Parathyroid adenoma (tissue), 2 donors: ENCODE data around the gene NEU4.

Experiments
- H2AFZ ChIP-seq: fragments of 300-600 bp; sonication (generic); one replicate; pipeline ENCODE4 v1.7.0; 2017; ENCODE audit warnings: antibody characterized with exemption, mild to moderate bottlenecking
- H3K27ac ChIP-seq: fragments of 300-600 bp; sonication (generic); one replicate; pipeline ENCODE4 v1.7.0; 2017
- H3K27me3 ChIP-seq: fragments of 300-600 bp; sonication (generic); one replicate; pipeline ENCODE4 v1.7.0; 2017; ENCODE audit warnings: low read length; ENCODE audit not compliant: control insufficient read depth, insufficient read depth
- H3K36me3 ChIP-seq: fragments of 300-600 bp; sonication (generic); one replicate; pipeline ENCODE4 v1.7.0; 2017; ENCODE audit warnings: low read length; ENCODE audit not compliant: control insufficient read depth, insufficient read depth
- H3K4me1 ChIP-seq: fragments of 300-600 bp; sonication (generic); one replicate; pipeline ENCODE4 v1.7.0; 2017; ENCODE audit warnings: control low read depth
- H3K4me2 ChIP-seq: fragments of 300-600 bp; sonication (generic); one replicate; pipeline ENCODE4 v1.7.0; 2017; ENCODE audit warnings: low read length
- H3K4me3 ChIP-seq: fragments of 300-600 bp; sonication (generic); one replicate; pipeline ENCODE4 v1.7.0; 2017; ENCODE audit warnings: low read depth, low read length
- H3K79me2 ChIP-seq: fragments of 300-600 bp; sonication (generic); one replicate; pipeline ENCODE4 v1.7.0; 2017; ENCODE audit warnings: control low read depth
- H3K9ac ChIP-seq: fragments of 300-600 bp; sonication (generic); one replicate; pipeline ENCODE4 v1.7.0; 2017; ENCODE audit warnings: mild to moderate bottlenecking
- H3K9me3 ChIP-seq: fragments of 300-600 bp; sonication (generic); one replicate; pipeline ENCODE4 v1.7.0; 2017; ENCODE audit warnings: low read length; ENCODE audit not compliant: control insufficient read depth
- CTCF ChIP-seq: fragments of 300-600 bp; sonication (generic); IDR thresholded peaks from one replicate; pipeline ENCODE4 v1.7.0; 2017; ENCODE audit warnings: antibody characterized with exemption, mild to moderate bottlenecking
- donor health status: primary hyperparathyroidism.

NEU4 gene

GRCh38 chr2:241841181-241842066, 32.4 kb downstream of the NEU4 start:
- Histone ChIP-seq H3K79me2 (no peaks in the 10 kb centered on the region), H3K4me2 (no peak overlapping the region), H3K9me3 (no peaks in the 10 kb centered on the region), H3K27ac (no peak overlapping the region), H3K27me3 (no peaks in the 10 kb centered on the region), H3K4me3 (no peak overlapping the region), H2AFZ (no peak overlapping the region), H3K9ac (no peak overlapping the region), H3K4me1 (no peaks in the 10 kb centered on the region), H3K36me3 (no peaks in the 10 kb centered on the region)
- no peak for TF ChIP-seq CTCF

- no peak overlapping the region for H2AFZ ChIP-seq
- H3K4me2 ChIP-seq: no peak overlapping the region
- no peaks in the 10 kb centered on the region for H3K27me3 ChIP-seq
- no peak for TF ChIP-seq CTCF
- no peak overlapping the region for H3K27ac ChIP-seq
- H3K9ac ChIP-seq: no peak overlapping the region
- no peak overlapping the region for H3K4me3 ChIP-seq
- no peaks in the 10 kb centered on the region for H3K4me1 ChIP-seq
- H3K36me3 ChIP-seq: no peaks in the 10 kb centered on the region
- H3K79me2 ChIP-seq: no peaks in the 10 kb centered on the region
- H3K9me3 ChIP-seq: no peaks in the 10 kb centered on the region
Measured at GRCh38 chr2:241842067-241842415, 33.0 kb downstream of the NEU4 start.

- Histone ChIP-seq H3K27me3 (no peaks in the 10 kb centered on the region), H3K4me3 (no peak overlapping the region)
Measured at GRCh38 chr2:241842620-241843211, 33.7 kb downstream of the NEU4 start.

GRCh38 chr2:241843321-241844065, 34.5 kb downstream of the NEU4 start:
- no peaks in the 10 kb centered on the region for H3K9me3 ChIP-seq
- H3K36me3 ChIP-seq: no peaks in the 10 kb centered on the region
- no peak overlapping the region for H3K4me3 ChIP-seq
- H3K27ac ChIP-seq: peak overlapping the region; percentile 59
- no peaks in the 10 kb centered on the region for H3K27me3 ChIP-seq
- no peaks in the 10 kb centered on the region for H3K4me1 ChIP-seq
- no peak overlapping the region for H3K4me2 ChIP-seq
- no peak overlapping the region for H2AFZ ChIP-seq
- TF ChIP-seq CTCF: no peak
- H3K79me2 ChIP-seq: no peaks in the 10 kb centered on the region
- H3K9ac ChIP-seq: no peak overlapping the region

More at GRCh38 chr2:241842620-241843211, 33.7 kb downstream of the NEU4 start:
- no peaks in the 10 kb centered on the region for H3K9me3 ChIP-seq
- no peak overlapping the region for H2AFZ ChIP-seq
- H3K79me2 ChIP-seq: no peaks in the 10 kb centered on the region
- no peak overlapping the region for H3K4me2 ChIP-seq
- no peak for TF ChIP-seq CTCF
- no peaks in the 10 kb centered on the region for H3K4me1 ChIP-seq
- peak overlapping the region; percentile 59 for H3K27ac ChIP-seq
- H3K36me3 ChIP-seq: no peaks in the 10 kb centered on the region
- no peak overlapping the region for H3K9ac ChIP-seq
